SHP77 treated with DMSO at 0.1 percent for 48 hours (cell line): ENCODE results near the gene F5.
"Not testable (repeated sequence)": the region's sequence is repeated elsewhere in the genome, so short reads cannot be mapped to it uniquely, and the experiment has no call there.

Experiments
- DNase-seq: peaks from one replicate; lab custom pipeline; 2025; lab: John Stamatoyannopoulos, UW

Gene F5

DNA sequence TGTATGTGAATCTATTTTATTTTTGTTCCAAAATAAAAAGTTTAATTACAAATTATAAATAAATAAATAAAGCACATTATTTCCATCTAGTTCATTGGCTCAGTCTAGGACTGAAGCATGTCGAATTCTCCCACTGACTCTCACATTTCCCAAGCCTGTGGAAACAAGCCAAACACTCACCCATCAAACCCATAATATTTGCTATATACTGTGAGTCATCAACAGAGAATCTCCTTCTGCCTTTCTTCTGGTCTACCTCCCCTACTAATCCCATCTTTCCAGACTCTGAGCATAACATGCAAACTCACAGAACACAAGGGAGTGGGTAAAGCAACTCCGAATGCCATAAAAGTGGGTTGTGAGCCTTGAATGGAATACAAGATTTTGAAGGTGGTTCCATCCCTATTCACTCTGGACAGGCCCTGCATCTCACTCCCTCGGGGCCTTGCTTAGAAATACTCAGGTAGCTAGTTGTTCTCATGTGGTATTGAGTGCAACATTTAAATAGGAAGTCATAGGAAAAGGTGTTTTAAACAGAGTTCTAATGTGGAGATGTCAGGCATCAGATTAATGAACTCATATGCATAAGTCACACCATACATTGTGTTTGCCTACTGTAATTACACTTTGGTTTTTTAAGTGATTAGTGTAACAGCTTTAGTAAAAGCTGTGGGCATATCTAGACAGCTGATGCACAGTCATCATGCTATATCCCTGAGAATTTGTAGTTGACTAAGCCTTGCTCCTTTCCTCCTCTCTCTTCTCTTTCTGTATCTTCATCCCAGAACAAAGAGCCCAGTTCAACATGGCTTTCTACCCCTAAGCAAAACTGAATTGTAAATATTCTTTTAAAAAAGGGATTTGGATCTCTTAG lies 47.0 kb downstream of the F5 start:
- DNase-seq: no peak

DNA sequence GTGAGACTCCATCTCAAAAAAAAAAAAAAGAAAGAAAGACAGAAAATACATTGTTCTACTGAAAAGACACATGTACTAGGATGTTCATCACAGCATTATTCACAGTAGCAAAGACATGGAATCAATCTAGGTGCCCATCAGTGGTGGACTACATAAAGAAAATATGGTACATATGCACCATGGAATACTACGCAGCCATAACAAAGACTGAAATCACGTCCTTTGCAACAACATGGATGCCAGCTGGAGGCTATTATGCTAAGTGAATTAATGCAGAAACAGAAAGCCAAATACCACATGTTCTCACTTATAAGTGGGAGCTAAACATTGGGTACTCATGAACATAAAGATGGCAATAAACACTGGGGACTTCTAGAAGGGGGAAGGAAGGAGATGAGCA lies 51.6 kb downstream of the F5 start:
- DNase-seq: no peak

DNA sequence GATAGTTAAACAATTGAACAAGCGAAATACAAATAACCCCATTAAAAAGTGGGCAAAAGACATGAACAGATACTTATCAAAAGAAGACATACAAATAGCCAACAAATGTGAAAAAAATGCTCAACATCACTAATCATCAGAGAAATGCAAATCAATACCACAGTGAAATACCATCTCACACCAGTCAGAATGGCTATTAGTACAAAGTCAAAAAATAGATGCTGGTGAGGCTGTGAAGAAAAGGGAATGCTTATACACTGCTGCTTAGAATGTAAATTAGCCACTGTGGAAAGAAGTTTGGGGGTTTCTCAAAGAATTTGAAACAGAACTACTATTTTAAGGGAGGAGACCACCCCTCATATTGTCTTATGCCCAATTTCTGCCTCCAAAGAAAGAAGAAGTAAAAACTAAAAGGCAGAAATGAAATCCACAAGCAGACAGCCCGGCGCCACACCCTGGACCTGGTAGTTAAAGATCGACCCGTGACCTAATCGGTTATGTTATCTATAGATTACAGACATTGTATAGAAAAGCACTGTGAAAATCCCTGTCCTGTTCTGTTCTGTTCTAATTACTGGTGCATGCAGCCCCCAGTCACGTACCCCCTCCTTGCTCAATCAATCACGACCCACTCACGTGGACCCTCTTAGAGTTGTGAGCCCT lies 52.6 kb downstream of the F5 start:
- not testable (repeated sequence) for DNase-seq

DNA sequence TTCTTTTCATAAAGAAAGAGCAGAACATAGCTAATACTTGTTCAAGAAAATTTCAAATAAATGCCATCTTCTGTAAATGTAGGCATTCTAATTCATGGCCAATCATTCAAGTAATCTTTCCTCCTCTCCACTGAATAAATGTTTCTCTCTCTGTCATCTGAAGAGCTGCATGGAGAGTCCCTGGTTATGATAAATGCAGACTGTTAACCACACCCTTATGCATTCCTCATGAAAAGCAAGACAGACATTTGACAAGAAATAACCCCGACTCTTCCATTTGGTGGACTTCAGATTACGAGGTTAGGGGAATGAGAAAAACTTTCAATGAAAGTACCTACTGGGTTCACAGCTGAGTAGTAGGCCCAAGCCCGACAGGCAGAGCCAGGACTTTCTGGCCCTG lies 55.8 kb downstream of the F5 start:
- no peak for DNase-seq

DNA sequence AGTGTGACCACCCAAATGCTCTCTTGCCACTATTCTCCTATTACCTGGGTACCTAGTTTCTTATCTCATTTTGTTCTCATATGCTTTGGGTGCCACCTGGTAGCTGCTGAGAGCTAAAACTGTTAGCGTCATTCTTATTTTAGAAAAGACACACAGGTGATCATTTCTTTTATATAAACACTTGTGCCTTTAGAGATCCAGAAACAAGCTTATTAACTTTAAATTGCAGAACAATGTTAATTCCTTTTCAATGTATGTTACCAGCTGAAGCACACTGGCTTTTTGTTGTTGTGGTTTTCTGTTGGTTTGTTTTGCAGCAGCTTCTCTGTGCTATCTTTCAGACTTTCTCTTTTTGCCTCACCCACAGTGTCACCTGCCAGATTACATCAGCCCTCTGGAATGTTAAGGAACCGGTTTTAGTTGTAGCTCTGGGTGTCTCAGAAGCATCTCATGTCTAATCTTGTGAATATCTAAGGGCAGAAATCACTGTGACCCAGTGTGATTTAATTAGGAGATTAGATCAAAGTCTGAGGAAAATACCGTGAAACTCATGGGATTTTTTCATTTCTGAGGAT lies 57.1 kb downstream of the F5 start:
- no peak for DNase-seq

DNA sequence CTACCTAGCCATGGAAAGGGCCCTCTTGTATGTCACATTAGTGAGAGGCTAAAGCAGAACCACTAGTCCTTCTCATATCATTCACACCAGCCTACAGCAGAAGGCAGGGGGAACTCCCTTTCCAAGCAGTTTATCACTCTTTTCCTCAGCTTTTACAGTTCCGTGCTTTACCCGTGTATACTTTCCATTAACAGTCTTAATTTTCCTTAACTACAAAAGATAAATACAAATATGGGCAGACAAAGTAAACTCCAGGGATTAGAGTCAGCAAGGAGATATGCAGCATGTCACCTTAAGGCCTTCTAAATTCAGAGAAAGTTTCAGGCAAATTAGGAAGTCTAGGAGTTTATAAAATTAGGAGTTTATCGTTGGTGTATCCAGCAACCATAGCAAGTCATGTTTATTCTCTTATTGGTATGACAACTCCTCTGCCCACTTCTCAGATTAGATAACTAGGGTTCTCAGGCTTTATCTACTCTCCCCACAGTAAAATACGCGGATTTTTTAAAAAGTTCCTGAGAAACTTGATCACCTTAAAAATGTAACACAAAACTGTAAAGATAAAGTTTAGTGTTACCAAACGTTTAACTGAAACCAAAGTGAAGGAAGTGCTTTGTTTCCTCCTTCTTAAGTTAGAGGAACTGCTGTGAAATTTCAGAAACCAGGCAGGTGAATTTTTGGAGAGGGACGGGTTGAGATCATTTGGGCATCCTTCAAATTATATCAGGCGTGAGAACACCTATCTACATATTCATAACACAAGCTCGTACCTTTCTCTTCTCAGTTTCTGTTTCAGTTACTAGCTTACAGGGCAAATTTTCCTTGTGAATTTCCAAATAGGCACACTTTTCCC lies 57.8 kb downstream of the F5 start:
- no peak for DNase-seq

DNA sequence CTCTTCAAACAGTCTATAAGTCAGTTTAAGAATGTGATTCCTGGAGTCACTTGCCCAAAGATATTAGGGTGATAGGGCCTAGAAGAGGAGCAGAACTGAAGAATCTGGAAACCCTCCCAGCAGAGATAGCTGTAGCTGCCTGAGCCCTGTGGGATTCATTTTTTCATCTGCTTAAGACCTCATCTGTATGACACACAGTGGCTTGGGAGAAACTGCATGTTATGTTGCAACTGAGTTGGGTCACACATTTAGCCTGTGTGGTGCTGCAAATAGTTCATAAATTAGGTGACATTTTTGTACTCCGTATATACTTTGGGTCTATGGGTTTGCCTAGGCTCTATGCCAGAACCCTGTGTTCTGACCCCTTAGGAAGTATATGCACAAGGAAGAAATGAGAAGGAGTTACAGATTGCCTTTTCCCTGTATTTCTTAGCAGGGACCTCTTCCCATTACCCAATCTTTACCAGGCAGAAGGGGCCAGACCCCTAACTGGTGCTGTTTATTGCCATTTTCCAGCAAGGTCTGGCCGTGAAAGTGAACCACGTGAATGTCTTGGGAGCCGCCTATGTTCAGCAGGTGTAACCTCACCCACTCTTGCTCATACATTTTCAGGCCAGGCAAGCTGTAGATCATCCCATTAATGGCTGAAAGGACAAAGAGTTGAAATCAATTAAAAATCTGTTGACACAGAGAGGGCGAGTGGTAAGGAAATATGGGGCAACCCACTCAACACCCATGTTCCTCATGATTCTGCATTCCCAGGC lies 58.6 kb downstream of the F5 start:
- DNase-seq: no peak

DNA sequence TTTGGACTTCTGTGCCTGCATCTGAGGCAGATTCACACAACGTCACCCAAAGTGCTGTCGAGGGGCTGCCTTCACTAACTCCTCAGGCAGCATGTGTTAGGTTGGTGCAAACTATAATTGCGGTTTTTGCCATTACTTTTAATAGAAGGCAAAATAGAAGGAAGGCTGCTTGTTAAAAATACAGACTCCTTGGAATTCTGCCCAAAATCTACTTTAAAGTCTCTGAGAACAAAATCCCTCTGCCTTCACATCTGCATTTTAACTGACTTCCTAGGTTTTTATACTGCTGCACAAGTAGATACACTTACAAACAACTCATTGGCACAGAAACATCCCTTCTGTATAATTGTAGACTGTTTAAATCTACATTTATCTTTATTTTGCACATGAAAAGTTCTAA lies 59.3 kb downstream of the F5 start:
- no peak for DNase-seq

DNA sequence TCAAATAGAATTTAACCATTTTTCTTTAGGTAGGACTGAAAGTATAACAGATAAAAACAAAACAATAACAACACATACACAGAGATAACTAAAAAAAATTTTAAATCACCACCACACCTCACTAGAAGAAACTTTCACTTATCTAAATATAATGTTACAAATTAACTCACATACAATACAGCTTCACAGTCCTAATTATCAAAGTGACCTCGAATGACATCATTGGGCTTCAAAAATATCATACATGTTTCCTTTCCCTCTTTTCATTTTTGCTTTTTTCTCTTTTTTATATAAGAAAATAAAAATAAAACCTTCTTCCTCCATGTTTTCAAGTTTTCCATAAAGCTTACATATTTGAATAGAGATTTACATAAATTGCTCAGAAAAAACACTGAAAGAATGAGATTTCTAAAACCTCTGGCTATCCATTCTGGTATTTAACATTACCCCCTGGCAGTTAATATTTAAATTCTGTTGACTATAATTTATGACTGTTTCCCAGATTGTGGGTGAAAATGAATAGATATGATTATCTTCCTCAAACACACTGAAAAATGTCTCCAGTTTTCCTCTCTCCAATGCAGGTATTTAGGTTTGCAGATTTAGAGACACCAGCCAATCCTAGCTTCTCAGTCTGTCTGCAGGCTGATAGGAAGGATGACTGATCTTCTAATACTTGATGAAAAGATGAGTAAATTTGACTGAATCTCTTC lies 60.0 kb downstream of the F5 start:
- DNase-seq: no peak

DNA sequence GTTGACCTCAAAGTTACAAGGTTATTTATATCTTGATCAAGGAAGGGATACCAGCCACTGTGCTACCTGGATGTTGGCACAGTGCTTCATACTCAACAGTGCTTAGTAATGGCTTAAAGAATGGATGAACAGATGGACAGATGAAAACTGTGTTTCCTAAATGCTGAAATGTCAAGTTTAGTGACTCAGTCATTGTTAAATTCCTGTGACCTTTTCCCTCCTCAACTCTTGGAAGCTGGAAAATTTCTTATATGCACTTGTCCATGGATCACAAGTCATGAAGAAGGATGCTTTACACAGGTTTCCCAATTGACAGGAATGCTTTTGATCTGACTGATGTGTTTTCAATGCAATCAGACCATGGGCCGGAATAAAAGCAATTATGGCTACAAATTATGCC lies 60.9 kb downstream of the F5 start:
- DNase-seq: no peak

DNA sequence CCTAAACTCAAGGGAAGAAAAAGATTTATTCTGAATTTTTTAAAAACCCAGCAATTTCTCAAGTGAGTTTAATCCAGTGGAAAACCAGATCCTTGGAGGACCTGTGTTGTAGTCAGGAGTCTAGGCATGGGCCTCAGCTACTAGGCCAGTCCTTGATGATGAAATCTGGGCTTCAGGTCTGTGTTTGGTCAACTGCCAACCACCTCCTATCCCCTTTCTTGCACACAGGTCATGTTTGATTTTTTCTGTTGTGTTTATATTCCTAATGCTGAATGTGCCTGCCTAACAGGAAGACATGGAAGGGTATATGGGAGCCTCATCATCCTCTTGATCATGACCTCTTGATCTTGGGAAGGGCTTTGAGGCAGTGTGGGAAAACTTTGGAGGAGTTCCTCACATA lies 62.4 kb downstream of the F5 start:
- no peak for DNase-seq

DNA sequence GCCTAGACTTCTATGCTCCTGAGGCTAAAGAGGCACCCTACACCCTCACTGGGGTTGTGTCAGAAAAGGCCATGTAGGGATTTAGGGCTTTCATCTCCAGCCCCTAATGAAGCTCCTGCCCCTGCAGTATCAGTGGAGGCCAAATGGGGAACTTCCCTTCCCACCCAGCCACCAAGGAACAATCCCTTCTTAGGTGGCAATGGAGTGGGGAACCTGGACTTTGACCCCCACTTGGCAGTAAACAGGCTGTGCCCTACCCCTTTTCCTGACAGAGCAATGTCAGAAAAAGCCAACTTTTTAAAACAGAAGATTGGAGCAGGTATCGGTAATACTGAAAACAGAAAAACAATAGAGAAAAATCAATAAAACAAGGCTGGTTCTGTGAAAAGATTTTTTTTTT lies 65.1 kb downstream of the F5 start:
- no peak for DNase-seq

DNA sequence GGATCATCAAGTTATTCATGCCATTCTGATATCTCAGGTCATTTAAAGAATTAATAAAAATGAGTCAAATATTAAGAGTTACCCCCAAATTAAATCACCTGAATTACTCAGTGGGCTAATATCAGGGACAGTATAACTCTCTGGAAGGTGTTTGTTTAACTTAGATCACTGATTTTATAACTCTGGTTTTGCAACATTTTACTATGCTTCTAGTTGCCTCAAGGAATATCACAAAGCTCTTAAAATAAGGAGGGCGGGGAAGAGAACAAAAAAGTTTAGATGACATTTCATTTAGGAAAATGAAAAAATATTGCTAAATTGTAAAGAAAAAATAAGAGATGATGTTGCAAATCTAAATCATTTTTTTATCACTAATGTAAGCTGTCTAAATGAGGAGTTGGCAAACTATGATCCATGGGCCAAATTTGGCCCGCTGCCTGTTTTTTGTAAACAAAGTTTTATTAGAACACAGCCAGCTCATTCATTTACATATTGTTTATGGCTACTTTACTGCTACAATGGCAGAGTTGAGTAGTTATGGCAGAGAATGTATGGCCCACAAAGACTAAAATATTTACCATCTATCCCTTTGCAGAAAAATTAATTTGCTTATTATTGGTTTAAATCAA lies 68.6 kb downstream of the F5 start:
- no peak for DNase-seq

DNA sequence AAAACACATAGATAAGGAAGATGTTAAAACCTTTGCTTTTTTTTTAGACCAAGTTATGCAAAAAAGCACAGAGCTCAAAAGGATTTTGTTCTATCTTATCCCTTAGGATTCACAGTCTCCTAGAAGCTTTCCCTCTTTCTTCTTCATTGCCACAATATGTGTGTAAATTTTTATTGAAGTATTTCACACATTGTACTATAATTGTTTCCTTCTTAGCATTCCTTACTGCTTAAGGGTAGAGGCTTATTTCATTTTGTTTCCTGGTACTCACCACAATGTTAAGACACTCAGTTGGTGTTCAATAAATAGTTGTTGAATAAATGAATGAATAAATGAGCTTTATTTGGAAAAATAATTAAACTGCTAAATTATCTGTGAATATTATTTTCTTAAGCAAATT lies 70.6 kb downstream of the F5 start:
- DNase-seq: no peak

DNA sequence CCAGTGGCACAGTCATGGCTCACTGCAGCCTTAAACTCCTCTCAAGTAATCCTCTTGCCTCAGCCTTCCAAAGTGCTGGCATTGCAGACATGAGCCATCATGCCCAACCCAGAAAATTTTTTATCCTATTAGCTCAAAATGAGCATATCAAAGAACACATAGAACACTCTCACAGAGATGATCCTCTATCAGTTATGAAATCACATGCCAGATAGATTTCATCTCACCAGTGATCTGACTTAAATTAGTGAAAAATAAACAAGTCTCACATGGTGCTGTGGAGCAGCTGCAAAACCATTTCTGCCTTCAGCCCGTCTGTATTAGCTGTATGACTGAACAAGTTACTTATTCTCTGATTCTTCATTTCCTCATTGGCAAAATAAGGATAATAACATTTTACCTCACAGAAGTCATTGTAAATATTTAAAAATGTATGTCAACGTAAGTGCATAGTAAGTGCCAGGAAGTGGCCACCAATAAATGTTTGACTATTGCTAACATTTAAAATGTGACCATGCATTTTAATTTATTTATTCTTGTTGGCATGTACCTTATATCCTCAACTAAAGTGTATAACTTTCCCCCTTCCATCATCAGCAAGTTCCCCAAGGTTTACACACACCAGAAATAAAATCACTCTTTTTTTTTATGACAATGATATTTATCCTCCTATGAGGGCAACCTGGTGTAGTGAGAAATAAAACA lies 71.6 kb downstream of the F5 start:
- DNase-seq: no peak

DNA sequence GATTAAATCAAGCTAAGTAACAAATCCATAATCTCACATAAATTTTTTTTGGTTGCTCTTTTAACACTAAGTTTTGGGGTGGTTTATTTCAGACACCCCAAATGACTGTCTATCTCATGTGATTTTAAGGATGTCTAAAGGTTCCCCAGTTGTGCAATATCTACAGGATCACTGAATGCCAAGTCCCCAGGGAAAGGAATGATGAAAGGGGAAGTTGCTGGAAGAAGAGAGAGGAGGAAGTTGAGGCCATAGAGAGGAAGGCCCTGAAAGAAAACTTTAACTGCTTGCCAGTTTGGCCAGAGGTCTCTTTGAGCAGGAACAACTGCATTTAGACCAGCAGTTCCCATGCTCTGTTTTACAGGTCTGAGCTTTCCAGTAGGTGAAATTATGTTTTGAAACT lies 73.1 kb downstream of the F5 start:
- no peak for DNase-seq

DNA sequence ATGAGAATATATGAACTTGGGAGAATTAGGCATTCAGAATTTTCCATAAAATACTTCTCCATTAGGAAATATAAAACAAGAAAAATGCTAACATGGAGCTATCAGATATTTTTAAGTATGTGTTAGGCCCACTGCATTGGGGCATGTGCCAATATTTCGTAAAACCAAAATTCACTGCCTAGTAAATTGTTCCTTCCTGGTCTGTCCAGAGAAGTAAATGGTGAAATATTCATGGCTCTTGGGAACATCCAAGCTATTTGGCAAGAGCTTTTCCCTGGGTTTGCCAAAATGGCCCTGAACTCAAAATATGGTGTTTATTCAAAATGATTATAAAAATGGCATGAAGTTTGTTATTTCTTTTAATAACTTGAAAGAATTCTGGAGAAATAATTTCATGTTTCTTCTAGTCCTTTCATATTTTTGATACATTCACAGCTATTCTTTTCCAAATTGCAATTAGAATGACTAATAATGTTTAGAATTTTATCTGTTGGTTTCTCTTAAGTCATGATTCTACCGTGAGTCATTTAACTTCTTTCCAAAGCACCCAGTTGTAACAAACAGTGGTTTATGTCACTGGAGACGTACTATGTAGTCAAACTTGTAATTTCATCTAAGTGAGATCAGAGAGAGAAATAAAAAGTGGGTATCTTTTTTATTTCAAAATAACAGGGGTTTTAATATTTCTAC lies 74.8 kb downstream of the F5 start:
- no peak for DNase-seq

DNA sequence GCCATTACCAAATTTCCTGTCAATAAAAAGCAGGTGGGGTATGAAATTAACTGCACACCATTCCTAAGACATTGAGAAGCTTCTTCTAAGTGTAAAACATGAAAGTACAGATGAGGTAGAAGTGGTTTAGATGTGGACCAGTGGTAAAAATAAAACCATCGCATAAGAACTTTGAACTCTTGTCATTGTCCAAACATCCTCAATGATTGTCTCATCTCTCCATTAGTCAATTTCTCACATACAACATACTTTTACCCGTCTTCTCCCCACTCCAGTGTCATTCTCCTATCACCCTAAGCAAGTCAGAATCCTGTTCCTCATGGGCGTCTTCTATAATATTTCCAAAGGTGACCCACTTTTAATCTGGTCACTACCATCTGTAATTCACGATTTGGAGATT lies 76.2 kb downstream of the F5 start:
- no peak for DNase-seq

DNA sequence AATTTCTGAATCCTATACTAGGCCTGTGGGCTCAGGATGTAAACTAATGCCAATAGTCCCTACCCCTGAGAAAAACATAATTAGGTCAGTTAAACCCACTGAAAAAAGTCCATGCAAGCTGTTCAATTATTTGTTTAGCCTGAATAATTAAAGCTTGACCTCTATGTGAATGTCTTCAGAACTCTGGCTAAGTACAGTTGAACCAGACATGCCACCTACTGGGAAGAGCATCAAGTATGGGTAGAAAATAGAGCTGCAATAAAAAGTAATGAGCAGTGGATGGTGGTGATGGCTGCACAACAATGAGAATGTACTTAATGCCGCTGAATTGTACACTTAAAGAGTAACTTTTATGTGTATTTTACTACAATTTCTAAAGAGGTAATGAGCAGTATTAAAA lies 76.9 kb downstream of the F5 start:
- peak; percentile 65 for DNase-seq
